ENCODE measurements around the gene OXSR1.

DNA sequence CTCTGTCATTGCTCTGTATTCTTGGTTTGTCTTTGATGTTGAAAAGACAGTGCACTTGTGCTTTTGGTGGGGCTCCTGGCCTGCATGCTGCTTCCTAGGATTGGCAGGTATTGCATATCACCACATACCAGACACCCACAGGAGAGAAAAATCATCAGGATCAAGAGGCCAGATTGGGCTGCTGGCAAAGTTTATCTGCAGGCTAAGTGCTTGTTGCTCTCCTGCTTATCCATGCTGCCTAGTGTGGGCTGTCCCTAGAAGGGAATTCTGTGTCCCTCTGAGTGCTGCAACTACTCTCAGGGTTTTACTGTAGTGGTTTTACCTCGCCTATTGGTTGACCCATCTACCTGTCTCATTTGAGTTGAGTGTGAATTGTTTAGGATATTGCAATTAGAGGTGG, 99.4 kb downstream of the OXSR1 start:
- TF ChIP-seq, protein P1, sequence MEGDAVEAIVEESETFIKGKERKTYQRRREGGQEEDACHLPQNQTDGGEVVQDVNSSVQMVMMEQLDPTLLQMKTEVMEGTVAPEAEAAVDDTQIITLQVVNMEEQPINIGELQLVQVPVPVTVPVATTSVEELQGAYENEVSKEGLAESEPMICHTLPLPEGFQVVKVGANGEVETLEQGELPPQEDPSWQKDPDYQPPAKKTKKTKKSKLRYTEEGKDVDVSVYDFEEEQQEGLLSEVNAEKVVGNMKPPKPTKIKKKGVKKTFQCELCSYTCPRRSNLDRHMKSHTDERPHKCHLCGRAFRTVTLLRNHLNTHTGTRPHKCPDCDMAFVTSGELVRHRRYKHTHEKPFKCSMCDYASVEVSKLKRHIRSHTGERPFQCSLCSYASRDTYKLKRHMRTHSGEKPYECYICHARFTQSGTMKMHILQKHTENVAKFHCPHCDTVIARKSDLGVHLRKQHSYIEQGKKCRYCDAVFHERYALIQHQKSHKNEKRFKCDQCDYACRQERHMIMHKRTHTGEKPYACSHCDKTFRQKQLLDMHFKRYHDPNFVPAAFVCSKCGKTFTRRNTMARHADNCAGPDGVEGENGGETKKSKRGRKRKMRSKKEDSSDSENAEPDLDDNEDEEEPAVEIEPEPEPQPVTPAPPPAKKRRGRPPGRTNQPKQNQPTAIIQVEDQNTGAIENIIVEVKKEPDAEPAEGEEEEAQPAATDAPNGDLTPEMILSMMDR (IDR thresholded peaks at IDR 0.05) = no peak
- TF ChIP-seq POLR2AphosphoS5 (IDR thresholded peaks at IDR 0.05) (no peak), POLR2A (IDR thresholded peaks at IDR 0.05; ENCODE audit: low read depth) (no peak)

All from esophagus muscularis mucosa (tissue), 3 donors.